Measurements from ENCODE around the gene IQGAP2.
"Not testable (repeated sequence)": the region's sequence is repeated elsewhere in the genome, so short reads cannot be mapped to it uniquely, and the experiment has no call there.

The IQGAP2 gene

DNA sequence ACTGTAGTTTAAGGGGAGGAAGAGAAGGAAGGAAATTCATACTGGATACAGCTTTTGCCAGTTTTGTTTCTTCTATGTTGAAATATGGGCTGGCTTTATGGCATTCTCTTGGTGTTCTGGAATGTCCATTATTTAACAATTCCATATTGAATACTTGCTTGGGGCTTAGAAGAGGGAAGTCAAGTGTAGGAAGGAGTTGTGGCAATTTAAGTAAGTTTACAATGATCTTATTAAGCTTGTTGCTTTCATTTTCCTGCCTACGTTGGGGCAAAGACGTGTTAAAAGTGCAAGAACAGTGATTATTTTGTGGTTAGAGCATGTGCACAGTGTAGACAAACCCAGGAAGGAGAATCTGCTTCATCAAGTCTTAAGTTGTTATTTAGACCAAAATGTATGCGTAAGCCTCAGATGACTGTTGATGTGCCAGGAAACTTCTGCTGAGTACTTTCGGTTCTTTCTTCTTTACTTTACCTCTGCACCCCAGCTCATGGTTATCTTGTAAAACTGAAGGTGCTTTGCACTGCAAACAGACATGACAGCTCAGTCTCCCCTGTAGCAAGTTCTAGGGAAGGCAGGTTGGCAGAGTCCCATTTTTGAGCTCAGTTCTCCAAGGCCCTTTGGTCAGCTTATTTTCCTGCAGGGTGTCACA, 144.3 kb downstream of the IQGAP2 start:
- H3K27me3 ChIP-seq (ENCODE audit: control insufficient read depth, insufficient read depth, low read length): no peaks in the 10 kb centered on the region
- peaks cover 55% of the 10 kb centered on the region for H3K4me1 ChIP-seq (ENCODE audit: control insufficient read depth, insufficient read depth, low read length)
- no peaks in the 10 kb centered on the region for H3K36me3 ChIP-seq (ENCODE audit: control insufficient read depth, insufficient read depth, low read length)
- H3K9me3 ChIP-seq (ENCODE audit: control insufficient read depth, low read length): no peaks in the 10 kb centered on the region
- peak overlapping the region; percentile 36 for H3K9ac ChIP-seq (ENCODE audit: low read length)
- no peak overlapping the region for H3K4me3 ChIP-seq (ENCODE audit: low read length)

DNA sequence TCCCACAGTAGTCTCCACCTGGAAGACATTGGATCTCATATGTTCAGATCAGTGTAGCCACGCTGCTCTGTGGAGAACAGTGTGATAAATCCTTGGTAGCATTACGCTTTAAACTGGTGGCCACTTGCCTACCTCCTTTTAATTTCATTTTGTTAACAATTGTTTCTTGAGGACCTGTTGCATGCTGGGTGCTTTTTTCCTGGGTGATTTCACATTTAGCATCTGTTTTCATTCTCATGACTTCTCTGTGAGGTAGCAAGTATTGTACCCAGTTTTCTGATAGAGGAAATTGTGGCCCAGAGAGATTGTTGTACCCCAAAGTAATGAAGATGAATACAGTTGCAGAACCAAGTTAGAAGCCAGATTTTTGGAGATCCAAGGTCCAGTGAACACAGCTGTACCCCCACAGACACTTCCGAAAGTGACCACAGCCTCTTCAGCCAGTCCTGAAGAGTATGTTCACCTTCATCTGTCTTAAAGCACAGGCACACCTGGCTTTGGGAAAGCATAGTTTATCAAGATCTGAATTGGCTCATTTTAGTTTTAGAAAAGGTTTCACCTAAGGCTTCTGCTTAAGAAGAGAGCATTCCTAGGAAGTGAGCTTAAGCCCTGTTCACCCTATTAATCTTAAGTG, 144.9 kb downstream of the IQGAP2 start:
- Histone ChIP-seq H3K4me3 (ENCODE audit: low read length) (no peak overlapping the region), H3K4me1 (ENCODE audit: control insufficient read depth, insufficient read depth, low read length) (peaks cover 48% of the 10 kb centered on the region), H3K9ac (ENCODE audit: low read length) (no peak overlapping the region), H3K36me3 (ENCODE audit: control insufficient read depth, insufficient read depth, low read length) (no peaks in the 10 kb centered on the region), H3K9me3 (ENCODE audit: control insufficient read depth, low read length) (no peaks in the 10 kb centered on the region), H3K27me3 (ENCODE audit: control insufficient read depth, insufficient read depth, low read length) (no peaks in the 10 kb centered on the region)

DNA sequence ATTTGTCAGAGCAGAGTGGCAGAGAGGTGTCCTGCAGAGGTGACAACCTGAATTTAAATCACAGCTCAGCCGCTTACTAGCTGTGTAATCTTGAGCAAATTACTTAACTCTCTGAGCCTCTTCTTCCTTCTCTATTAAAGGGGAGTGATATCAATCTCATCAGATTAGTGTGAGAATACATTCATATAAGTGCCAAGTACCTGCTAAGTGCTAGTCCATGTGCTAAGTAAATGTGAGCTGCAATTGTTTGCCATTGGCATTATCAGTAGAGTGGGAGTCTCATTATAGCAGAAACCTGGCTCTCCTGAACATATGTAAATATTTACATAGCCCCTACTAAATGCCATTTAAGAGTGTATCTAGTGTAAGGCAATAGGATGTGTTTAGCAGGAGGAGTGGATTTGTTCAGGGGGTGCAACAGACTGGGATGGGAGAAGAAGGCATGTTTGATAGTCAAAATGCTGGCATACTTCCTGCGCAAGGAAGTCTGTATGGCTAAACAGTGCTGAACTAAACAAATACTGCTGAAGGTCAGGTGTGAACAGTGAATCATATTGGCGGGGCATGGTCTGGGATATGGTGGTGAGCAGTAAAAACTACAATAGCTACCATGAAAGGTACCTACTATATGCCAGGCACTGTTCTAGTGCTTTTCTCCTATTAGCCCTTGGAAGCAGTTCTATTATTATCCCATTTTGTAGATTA, 145.6 kb downstream of the IQGAP2 start:
- Histone ChIP-seq H3K36me3 (ENCODE audit: control insufficient read depth, insufficient read depth, low read length) (no peaks in the 10 kb centered on the region), H3K27me3 (ENCODE audit: control insufficient read depth, insufficient read depth, low read length) (no peaks in the 10 kb centered on the region), H3K4me1 (ENCODE audit: control insufficient read depth, insufficient read depth, low read length) (peaks cover 41% of the 10 kb centered on the region), H3K9ac (ENCODE audit: low read length) (no peak overlapping the region), H3K9me3 (ENCODE audit: control insufficient read depth, low read length) (no peaks in the 10 kb centered on the region), H3K4me3 (ENCODE audit: low read length) (no peak overlapping the region)

DNA sequence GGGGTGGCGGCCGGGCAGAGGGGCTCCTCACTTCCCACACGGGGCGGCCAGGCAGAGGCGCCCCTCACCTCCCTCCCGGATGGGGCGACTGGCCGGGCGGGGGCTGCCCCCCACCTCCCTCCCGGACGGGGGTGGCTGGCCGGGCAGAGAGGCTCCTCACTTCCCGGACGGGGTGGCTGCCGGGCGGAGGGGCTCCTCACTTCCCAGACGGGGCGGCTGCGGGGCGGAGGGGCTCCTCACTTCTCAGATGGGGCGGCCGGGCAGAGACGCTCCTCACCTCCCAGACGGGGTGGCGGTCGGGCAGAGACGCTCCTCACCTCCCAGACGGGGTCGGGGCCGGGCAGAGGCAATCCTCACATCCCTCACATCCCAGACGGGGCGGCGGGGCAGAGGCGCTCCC, 147.8 kb downstream of the IQGAP2 start:
- not testable (repeated sequence) for H3K27me3 ChIP-seq (ENCODE audit: control insufficient read depth, insufficient read depth, low read length); H3K36me3 ChIP-seq (ENCODE audit: control insufficient read depth, insufficient read depth, low read length); H3K9me3 ChIP-seq (ENCODE audit: control insufficient read depth, low read length); H3K9ac ChIP-seq (ENCODE audit: low read length); H3K4me3 ChIP-seq (ENCODE audit: low read length)
- H3K4me1 ChIP-seq (ENCODE audit: control insufficient read depth, insufficient read depth, low read length): peaks cover 35% of the 10 kb centered on the region

DNA sequence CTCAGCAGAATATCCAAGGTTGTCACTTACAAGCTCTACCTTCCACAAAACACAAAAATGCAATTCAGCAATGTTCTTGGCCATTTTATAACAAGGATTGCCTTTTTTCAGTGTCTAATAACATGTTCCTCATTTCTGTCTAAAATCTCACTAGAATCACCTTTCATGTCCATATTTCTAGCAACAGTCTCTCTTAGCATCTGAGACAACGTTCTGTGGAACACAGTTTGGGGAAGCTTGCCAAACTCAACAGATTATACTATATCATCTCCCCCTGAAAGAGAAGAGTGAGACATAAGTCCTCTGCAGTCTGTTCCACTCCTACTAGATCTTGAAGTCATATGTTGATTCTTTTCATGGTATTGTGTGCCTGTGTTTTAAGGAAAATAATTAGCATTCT, 149.5 kb downstream of the IQGAP2 start:
- no peak overlapping the region for H3K9ac ChIP-seq (ENCODE audit: low read length)
- H3K4me1 ChIP-seq (ENCODE audit: control insufficient read depth, insufficient read depth, low read length): peaks cover 21% of the 10 kb centered on the region

DNA sequence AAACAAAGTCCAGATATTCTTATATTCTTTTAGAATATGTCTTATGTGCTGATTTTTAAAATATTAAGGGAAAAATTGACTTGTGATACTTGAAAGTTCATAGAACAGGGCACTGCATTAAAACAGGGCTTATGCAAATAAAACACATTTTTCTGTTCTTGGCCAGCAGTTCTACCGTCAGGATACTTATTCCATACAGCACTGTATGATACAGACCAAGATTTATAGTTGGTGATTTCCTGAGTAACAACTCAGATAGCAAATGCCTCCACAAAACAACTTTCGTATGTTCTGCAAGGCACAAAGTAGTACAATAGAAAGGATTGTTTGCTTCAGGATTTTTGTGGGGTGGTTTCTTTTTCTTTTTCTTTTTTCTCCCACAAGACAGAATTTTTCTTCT, 150.2 kb downstream of the IQGAP2 start:
- no peak overlapping the region for H3K9ac ChIP-seq (ENCODE audit: low read length)
- H3K36me3 ChIP-seq (ENCODE audit: control insufficient read depth, insufficient read depth, low read length): no peaks in the 10 kb centered on the region

More for the DNA sequence above, 149.5 kb downstream of the IQGAP2 start:
- no peaks in the 10 kb centered on the region for H3K36me3 ChIP-seq (ENCODE audit: control insufficient read depth, insufficient read depth, low read length)
- no peaks in the 10 kb centered on the region for H3K9me3 ChIP-seq (ENCODE audit: control insufficient read depth, low read length)
- H3K4me3 ChIP-seq (ENCODE audit: low read length): no peak overlapping the region
- H3K27me3 ChIP-seq (ENCODE audit: control insufficient read depth, insufficient read depth, low read length): no peaks in the 10 kb centered on the region

DNA sequence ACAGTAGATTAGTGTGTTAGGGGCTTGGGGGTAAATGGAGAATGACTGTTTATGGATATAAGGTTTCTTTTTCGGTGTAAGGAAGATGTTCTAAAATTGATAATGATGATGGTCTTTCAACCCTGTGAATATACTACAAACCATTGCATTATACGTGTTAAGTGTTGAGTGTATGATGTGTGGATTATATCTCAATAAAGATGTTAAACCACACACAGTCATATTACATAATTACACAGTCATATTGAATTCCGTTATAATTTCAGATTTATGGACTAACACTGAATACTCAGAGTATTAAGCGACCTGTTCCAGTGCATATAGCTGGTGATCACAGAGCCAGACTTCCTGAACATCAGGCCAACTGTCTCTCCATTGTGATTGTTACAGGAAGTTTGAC, 152.0 kb downstream of the IQGAP2 start:
- Histone ChIP-seq H3K4me1 (ENCODE audit: control insufficient read depth, insufficient read depth, low read length) (no peaks in the 10 kb centered on the region), H3K36me3 (ENCODE audit: control insufficient read depth, insufficient read depth, low read length) (no peaks in the 10 kb centered on the region), H3K4me3 (ENCODE audit: low read length) (no peak overlapping the region), H3K27me3 (ENCODE audit: control insufficient read depth, insufficient read depth, low read length) (no peaks in the 10 kb centered on the region), H3K9me3 (ENCODE audit: control insufficient read depth, low read length) (no peaks in the 10 kb centered on the region), H3K9ac (ENCODE audit: low read length) (no peak overlapping the region)

More for the DNA sequence above, 150.2 kb downstream of the IQGAP2 start:
- Histone ChIP-seq H3K9me3 (ENCODE audit: control insufficient read depth, low read length) (no peaks in the 10 kb centered on the region), H3K27me3 (ENCODE audit: control insufficient read depth, insufficient read depth, low read length) (no peaks in the 10 kb centered on the region), H3K4me3 (ENCODE audit: low read length) (no peak overlapping the region), H3K4me1 (ENCODE audit: control insufficient read depth, insufficient read depth, low read length) (peaks cover 16% of the 10 kb centered on the region)

DNA sequence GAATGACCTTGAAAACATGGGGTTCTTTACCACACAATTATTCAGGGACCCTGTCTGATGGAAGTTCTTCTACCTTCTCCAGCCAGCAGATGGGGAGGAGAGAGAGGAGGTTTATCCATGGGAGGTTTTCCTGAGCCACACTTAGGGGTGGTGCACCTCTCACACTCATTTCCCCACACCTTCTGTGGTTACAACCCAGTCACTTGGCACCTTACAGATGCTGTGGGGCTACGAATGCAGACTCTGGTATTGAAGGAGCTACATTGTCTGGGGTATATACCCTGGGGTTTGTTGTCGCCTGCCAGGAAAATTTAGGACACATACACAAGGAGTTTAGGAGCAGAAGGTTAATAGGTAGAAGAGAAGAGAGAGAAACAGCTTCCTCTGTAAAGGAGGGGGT, 152.6 kb downstream of the IQGAP2 start:
- no peak overlapping the region for H3K9ac ChIP-seq (ENCODE audit: low read length)
- H3K4me3 ChIP-seq (ENCODE audit: low read length): no peak overlapping the region
- no peaks in the 10 kb centered on the region for H3K9me3 ChIP-seq (ENCODE audit: control insufficient read depth, low read length)
- H3K4me1 ChIP-seq (ENCODE audit: control insufficient read depth, insufficient read depth, low read length): peaks cover 2% of the 10 kb centered on the region
- no peaks in the 10 kb centered on the region for H3K27me3 ChIP-seq (ENCODE audit: control insufficient read depth, insufficient read depth, low read length)
- H3K36me3 ChIP-seq (ENCODE audit: control insufficient read depth, insufficient read depth, low read length): no peaks in the 10 kb centered on the region

DNA sequence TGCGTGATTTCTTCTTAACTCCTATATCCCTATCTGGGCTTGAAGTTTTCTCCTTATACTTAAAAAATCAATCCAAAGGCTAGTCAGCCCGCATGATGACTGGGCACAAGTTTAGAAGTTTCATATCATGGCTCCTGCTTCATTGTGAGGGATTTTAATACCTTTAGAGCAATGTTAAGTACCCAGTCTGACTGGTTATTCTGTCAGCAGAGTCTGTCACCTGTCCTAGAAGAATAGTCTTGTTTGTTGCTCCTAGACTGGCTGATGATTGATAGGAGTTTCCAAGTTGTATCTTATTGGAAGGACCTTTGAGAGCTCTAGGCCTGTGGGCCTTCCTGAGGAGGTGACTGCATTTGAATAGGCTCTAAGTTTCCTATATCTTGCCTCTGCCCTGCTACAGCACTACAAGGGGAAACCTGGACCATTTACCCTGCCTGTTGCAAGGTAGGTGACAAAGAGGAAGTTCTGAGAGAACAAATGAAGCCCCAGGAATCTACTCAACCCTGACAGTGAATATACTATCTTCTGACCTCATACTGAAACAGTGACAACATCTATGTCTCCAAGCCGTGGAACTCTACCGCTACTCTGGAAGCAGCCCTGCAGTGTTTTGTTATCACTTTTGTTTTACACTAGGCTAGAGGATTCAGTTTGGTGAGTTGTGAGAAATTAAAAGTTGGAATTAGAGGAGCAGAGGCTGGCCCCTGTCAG, 153.6 kb downstream of the IQGAP2 start:
- peaks cover 12% of the 10 kb centered on the region for H3K4me1 ChIP-seq (ENCODE audit: control insufficient read depth, insufficient read depth, low read length)
- no peak overlapping the region for H3K4me3 ChIP-seq (ENCODE audit: low read length)
- no peaks in the 10 kb centered on the region for H3K9me3 ChIP-seq (ENCODE audit: control insufficient read depth, low read length)
- no peaks in the 10 kb centered on the region for H3K27me3 ChIP-seq (ENCODE audit: control insufficient read depth, insufficient read depth, low read length)
- no peaks in the 10 kb centered on the region for H3K36me3 ChIP-seq (ENCODE audit: control insufficient read depth, insufficient read depth, low read length)
- H3K9ac ChIP-seq (ENCODE audit: low read length): no peak overlapping the region

DNA sequence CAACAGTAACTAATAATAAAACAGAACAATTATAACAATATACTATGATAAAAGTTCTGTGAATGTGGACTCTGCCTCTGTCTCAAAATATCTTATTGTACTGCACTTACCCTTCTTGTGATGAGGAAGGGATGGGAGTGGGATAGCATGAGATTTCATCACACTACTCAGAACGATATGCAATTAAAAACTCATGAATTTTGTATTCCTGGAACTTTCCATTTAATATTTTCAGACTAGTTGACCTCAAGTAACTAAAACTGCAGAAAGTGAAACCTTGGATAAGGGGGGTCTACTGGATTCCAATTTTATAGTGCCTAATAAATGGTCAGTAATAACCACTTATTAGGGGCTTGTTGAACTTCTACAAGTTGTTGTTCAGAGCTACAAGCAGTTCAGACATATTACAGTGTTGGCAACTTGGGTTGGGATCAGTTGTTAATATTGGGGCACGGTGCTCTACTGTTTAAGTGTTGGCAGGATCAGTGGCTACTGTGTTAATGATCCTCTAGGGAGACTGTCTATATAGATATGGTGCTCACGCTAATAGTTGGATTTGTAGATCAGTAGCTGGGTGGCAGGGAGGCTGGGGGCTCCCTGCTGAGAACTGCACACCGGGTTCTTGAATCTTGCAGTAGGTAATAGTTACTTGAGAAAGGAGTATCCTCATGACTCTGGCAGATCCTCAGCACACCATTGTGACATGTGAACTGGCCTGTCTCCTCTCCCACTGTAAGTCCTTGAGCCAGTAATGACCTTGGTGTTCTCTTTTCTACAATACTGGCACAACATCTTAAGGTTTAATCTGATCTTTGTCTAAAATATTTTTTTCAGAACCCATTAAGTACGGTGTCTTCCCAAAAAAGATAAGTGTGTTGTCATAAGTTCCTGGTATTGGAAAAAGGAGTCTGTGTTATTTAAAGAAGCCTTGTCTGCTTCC, 158.1 kb downstream of the IQGAP2 start:
- no peak overlapping the region for H3K4me3 ChIP-seq (ENCODE audit: low read length)

DNA sequence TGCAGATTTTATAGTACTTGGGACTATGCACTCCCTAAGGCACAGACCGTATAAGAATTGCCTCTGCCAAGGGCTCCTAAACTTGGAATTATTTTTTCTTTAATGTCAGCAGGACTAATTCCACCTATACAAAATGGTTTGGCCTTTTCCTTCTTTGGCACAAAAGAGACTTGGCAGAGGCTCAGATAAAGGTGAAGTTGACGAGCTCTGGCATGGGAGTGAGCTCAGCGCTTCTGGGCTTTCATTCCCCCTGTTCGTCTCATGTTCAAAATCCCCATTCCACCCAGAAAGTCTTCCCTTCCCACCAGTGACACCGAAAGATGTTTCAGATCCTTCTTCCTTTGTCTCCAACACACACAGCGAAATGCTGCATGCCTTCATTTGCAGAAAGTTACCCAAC, 158.9 kb downstream of the IQGAP2 start:
- H3K36me3 ChIP-seq (ENCODE audit: control insufficient read depth, insufficient read depth, low read length): no peaks in the 10 kb centered on the region
- H3K27me3 ChIP-seq (ENCODE audit: control insufficient read depth, insufficient read depth, low read length): no peaks in the 10 kb centered on the region
- no peak overlapping the region for H3K9ac ChIP-seq (ENCODE audit: low read length)
- H3K9me3 ChIP-seq (ENCODE audit: control insufficient read depth, low read length): no peaks in the 10 kb centered on the region
- H3K4me1 ChIP-seq (ENCODE audit: control insufficient read depth, insufficient read depth, low read length): peaks cover 34% of the 10 kb centered on the region
- H3K4me3 ChIP-seq (ENCODE audit: low read length): no peak overlapping the region

More for the DNA sequence above, 158.1 kb downstream of the IQGAP2 start:
- H3K9ac ChIP-seq (ENCODE audit: low read length): no peak overlapping the region
- H3K9me3 ChIP-seq (ENCODE audit: control insufficient read depth, low read length): no peaks in the 10 kb centered on the region
- no peaks in the 10 kb centered on the region for H3K36me3 ChIP-seq (ENCODE audit: control insufficient read depth, insufficient read depth, low read length)
- H3K27me3 ChIP-seq (ENCODE audit: control insufficient read depth, insufficient read depth, low read length): no peaks in the 10 kb centered on the region
- H3K4me1 ChIP-seq (ENCODE audit: control insufficient read depth, insufficient read depth, low read length): peaks cover 30% of the 10 kb centered on the region
